Activated T-cell treated with anti-CD3 and anti-CD28 coated beads, Interleukin-2, amount 50 U/mL, for 4 hours (primary cell): Measurements from ENCODE around the gene BBS10. TPM values are rescaled to one million over a fixed set of nuclear protein-coding genes. Genes with fewer than 3 reads are reported as not detected.
A peak's percentile ranks its signal among the peaks of the same experiment; 100 is the strongest.
"Not testable (repeated sequence)": the region's sequence is repeated elsewhere in the genome, so short reads cannot be mapped to it uniquely, and the experiment has no call there.

Experiments used
- ATAC-seq, 2 donors: fragments of 200-7000 bp; cut with Tn5 transposase; one replicate each; pipeline ENCODE4 v1.10.0; 2021
- DNase-seq: peaks from one replicate; pipeline ENCODE4 v3.0.0-alpha.2; 2020
- H3K27me3 Mint-ChIP-seq: one replicate; pipeline ENCODE4 v1.8.0; 2021; ENCODE audit warnings: low read depth, mixed read lengths
- H3K36me3 Mint-ChIP-seq: one replicate; pipeline ENCODE4 v1.8.0; 2022; ENCODE audit warnings: mixed read lengths; ENCODE audit not compliant: insufficient read depth
- H3K4me1 Mint-ChIP-seq: one replicate; pipeline ENCODE4 v1.8.0; 2021; ENCODE audit warnings: low read depth, mixed read lengths
- H3K4me3 Mint-ChIP-seq: one replicate; pipeline ENCODE4 v1.8.0; 2021; ENCODE audit warnings: mild to moderate bottlenecking, moderate library complexity, mixed read lengths
- H3K9me3 Mint-ChIP-seq: one replicate; pipeline ENCODE4 v1.8.0; 2021; ENCODE audit warnings: mixed read lengths
- total RNA-seq, 3 donors: library from RNA; stranded (reverse); gene quantifications; one replicate each; pipeline ENCODE4 v1.2.1, GENCODE V29; 2021

Gene BBS10
- total RNA-seq, 3 donors from 2014 or later, result 3.3 to 4.1 (median 3.9) TPM

DNA sequence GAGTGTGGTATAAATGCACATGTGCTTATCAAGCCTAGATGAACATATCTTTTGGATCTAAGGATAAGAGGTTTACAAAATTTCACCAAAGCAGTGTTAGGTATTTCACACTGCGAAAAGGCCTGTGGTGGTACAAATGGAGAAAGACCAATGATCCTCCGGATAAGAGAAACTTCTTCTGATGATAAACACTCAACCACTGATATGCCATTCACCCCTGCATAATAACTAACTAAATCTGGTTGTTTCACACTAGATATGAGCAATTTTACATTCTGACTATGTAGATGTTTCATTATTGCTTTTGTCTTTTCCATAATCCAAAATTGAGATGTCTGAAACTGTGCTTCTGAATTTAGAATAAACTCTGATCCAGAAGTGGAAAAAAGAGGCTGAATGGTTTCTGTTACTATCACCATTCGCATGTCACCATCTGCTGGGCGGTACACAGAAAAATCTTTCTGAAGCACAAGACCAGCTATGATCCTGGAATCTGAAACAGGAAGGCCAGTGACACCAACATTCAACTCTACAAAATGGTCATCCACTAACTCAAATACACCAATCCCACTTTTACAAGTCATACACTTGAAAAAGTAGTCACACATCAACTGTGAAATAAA, 1.3 kb downstream of the BBS10 start:
- Mint-ChIP-seq H3K9me3 (no peaks in the 10 kb centered on the region), H3K4me3 (peak overlapping the region; percentile 94), H3K36me3 (peaks cover 1% of the 10 kb centered on the region), H3K4me1 (peaks cover 27% of the 10 kb centered on the region), H3K27me3 (no peaks in the 10 kb centered on the region)
- DNase-seq (no peak), ATAC-seq (peak; percentile 36)

DNA sequence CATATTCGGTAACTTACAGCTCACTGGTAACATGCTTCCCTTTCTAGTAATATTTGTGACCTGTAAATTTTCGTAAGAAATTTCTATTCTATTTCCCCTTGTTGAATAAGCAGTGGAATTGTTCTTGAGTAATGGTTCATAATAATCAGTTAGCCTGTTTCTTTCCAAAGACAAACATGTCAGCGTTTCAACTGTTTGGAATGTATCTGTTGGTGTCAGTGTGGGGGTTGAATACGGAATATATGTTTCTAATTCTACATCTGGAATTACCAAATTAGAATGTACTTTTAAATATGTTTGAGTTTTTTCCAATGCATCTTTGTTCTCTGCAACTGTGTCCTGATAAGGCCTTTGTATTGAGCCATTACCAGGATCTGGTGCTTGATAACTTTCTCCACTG, 2.0 kb downstream of the BBS10 start:
- H3K9me3 Mint-ChIP-seq, result no peaks in the 10 kb centered on the region
- H3K4me1 Mint-ChIP-seq, result peaks cover 29% of the 10 kb centered on the region
- no peaks in the 10 kb centered on the region for H3K27me3 Mint-ChIP-seq
- ATAC-seq, result no peak
- no peak for DNase-seq
- H3K36me3 Mint-ChIP-seq, result peaks cover under 1% of the 10 kb centered on the region
- H3K4me3 Mint-ChIP-seq, result no peak overlapping the region

DNA sequence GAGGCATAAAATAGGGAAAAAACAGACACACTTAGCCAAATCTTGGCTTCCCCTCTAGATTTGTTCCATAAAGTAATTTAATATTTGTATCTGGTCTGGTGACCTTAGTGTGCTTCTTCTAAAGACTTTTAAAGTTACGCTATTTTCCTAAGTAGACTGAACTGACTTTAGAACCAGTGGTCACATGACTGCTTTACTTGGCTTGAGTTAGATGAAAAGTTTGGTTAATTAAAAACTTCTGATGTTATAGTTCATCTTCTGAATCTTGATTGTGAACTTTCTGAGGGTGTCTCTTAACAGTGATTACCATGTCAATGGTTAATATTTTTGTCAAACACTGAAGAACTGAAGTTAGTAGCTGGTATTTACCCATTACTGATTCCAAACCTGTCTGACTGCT, 2.6 kb downstream of the BBS10 start:
- H3K27me3 Mint-ChIP-seq, result no peaks in the 10 kb centered on the region
- H3K4me1 Mint-ChIP-seq, result peaks cover 29% of the 10 kb centered on the region
- no peak for ATAC-seq
- no peak overlapping the region for H3K4me3 Mint-ChIP-seq
- DNase-seq, result no peak
- H3K36me3 Mint-ChIP-seq, result no peaks in the 10 kb centered on the region
- no peaks in the 10 kb centered on the region for H3K9me3 Mint-ChIP-seq

DNA sequence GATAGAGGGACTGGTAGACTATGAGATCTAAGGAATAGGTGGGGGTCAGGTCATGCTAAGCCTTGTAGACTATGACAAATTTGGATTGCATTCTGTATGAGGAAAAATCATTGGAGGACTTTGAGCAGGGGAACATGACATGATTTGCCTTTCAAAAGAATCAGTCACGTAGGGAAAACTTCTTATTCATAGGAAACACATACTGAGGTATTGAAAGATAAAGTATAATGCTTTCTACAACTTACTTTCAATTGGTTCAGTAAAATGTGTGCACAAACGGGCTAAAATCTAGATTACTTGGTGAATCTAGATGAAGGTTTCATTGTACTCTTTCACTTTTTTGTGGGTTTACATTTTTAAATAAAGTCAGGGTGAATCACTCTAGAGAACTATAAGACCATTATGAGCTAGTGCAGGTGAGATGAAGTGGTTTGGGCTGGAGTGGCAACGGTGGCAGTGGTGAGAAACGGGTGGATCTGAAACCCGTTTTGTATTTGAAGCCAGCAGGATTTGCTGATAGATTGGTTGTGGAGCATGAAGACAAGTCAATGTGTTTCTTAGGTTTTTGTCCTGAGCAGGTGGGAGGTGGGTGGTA, 6.7 kb downstream of the BBS10 start:
- Mint-ChIP-seq H3K36me3 (no peaks in the 10 kb centered on the region), H3K27me3 (no peaks in the 10 kb centered on the region), H3K4me1 (peaks cover 8% of the 10 kb centered on the region), H3K9me3 (no peaks in the 10 kb centered on the region), H3K4me3 (no peak overlapping the region)
- DNase-seq, result no peak
- peak in 1 of 2 donors; percentile 46 for ATAC-seq

DNA sequence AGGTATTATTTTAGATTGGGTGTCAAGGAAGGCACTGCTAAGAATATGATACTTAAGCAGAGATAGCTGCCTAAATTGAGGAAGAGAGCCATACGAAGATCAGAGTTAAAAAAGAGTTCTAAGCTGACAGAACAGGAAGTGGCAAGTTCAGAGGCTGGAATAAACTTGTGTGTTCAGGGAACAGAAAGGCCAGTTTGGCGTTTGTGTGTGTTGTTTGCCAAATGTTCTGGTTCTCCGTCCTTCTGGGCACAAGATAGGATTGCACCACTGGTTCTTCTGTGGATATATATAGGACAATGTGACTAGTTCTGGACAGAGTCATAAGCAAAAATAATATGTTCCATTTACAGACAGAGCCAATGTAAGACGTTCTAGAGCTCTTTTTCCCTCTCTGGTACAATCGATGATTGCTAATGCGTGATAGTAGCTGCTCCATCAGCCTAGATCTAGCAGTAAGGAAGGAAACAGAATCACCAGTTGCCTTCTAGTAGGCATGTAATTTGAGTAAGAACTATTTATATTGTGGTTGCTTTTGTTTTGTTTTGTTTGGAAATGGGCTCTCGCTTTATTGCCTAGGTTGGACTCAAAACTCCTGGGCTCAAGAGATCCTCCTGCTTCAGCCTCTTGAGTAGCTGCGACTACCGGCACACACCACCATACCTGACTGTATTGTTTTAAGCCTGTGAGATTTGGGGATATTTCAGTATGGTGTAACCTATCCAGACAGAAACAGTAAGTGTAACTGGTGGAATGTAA, 7.4 kb downstream of the BBS10 start:
- Mint-ChIP-seq H3K4me3 (no peak overlapping the region), H3K36me3 (no peaks in the 10 kb centered on the region), H3K27me3 (no peaks in the 10 kb centered on the region), H3K9me3 (no peaks in the 10 kb centered on the region), H3K4me1 (peaks cover 3% of the 10 kb centered on the region)
- no peak for ATAC-seq
- DNase-seq, result no peak

DNA sequence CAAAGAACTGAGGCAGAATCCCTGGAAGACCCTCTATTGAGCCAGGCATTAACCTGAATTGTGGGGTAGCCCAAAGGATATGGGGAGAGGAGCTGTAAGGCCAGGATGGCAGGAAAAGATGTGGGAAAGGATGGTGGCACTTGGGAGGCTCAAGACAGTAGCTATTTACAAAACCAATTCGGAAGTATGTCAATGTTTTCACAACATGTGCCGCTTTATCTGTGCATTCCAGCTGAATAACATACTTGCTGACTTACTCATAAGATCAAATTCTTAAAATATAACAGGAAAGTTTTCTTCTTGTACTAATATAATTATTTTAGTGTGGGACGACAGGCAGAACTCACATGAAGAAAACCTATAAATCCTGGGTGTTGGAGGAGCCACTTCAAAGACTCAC, 10.6 kb downstream of the BBS10 start:
- no peak for DNase-seq
- Mint-ChIP-seq H3K4me3 (no peak overlapping the region), H3K27me3 (peaks cover 9% of the 10 kb centered on the region), H3K9me3 (no peaks in the 10 kb centered on the region), H3K4me1 (peaks cover 3% of the 10 kb centered on the region), H3K36me3 (no peaks in the 10 kb centered on the region)
- ATAC-seq, result no peak

DNA sequence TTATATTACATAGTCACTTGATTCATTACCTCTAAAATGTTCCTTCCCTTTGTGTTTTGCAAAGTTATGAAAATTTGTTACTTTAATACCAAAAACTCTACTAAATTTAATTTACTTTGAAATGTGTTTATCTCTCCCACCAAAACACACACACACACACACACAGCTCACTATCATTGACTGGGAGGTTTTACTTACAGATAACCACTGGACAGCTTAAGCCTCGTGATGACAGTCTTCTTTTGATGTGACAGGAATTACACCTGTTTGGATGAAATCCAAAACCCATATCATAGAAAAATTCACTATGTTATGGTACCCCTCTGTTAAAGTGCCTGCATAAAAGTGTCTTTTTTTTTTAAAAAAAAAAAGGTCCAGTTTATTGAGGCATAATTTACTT, 15.6 kb downstream of the BBS10 start:
- no peaks in the 10 kb centered on the region for H3K9me3 Mint-ChIP-seq
- H3K4me1 Mint-ChIP-seq, result no peaks in the 10 kb centered on the region
- DNase-seq (no peak), ATAC-seq (no peak)
- H3K36me3 Mint-ChIP-seq, result peaks cover 2% of the 10 kb centered on the region
- H3K27me3 Mint-ChIP-seq, result peaks cover 15% of the 10 kb centered on the region
- no peak overlapping the region for H3K4me3 Mint-ChIP-seq

DNA sequence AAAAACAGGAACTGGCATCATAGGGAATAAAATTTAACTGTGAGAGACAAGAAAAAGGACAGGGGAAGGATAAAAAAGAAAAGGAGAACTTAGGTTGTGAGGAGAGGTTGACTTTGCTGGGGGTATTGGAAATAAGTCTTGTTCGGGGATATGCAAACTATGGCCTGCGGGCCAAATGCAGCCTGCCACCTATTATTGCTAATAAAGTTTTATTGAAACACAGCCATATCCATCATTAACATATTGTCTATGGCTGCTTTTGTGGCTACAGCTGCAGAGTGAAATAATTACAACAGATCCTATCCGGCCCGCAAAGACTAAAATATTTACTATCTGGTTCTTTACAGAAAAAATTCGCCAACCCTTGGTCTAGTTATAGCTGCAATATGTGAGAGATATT, 18.6 kb downstream of the BBS10 start:
- Mint-ChIP-seq H3K4me3 (no peak overlapping the region), H3K9me3 (no peaks in the 10 kb centered on the region), H3K4me1 (no peaks in the 10 kb centered on the region), H3K36me3 (peaks cover 2% of the 10 kb centered on the region), H3K27me3 (peaks cover 20% of the 10 kb centered on the region)
- DNase-seq, result no peak
- ATAC-seq, result no peak

DNA sequence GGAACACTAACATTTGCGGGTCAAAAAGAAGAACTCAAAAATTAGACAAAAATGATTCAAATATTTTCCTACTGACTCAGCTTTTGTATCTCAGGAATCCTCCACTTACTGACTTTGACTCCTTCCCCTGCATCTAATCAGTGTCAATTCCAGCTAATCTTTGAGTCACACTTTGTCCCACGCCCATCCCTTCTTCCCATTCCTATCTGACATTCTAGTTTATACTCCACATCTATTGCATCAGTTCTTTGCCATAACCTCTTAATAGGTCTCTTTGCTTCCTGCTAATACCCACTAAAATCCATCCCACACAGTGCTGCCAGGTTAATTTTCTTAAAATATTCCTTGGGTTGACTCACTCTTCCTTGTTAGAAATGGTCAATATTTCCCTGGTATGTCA, 19.1 kb downstream of the BBS10 start:
- ATAC-seq (no peak), DNase-seq (no peak)
- Mint-ChIP-seq H3K36me3 (peaks cover 2% of the 10 kb centered on the region), H3K4me3 (no peak overlapping the region), H3K9me3 (no peaks in the 10 kb centered on the region), H3K4me1 (no peaks in the 10 kb centered on the region), H3K27me3 (peaks cover 18% of the 10 kb centered on the region)

DNA sequence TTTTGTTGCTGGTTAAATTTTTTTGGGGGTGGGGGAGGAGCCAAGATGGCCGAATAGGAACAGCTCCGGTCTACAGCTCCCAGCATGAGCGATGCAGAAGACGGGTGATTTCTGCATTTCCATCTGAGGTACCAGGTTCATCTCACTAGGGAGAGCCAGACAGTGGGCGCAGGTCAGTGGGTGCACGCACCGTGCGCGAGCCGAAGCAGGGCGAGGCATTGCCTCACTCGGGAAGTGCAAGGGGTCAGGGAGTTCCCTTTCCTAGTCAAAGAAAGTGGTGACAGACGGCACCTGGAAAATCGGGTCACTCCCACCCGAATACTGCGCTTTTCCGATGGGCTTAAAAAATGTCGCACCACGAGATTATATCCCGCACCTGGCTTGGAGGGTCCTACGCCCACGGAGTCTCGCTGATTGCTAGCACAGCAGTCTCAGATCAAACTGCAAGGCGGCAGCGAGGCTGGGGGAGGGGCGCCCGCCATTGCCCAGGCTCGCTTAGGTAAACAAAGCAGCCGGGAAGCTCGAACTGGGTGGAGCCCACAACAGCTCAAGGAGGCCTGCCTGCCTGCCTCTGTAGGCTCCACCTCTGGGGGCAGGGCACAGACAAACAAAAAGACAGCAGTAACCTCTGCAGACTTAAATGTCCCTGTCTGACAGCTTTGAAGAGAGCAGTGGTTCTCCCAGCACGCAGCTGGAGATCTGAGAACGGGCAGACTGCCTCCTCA, 28.5 kb downstream of the BBS10 start:
- not testable (repeated sequence) for DNase-seq, ATAC-seq, H3K4me3 Mint-ChIP-seq, H3K4me1 Mint-ChIP-seq, H3K36me3 Mint-ChIP-seq, H3K9me3 Mint-ChIP-seq
- peaks cover 21% of the 10 kb centered on the region for H3K27me3 Mint-ChIP-seq

DNA sequence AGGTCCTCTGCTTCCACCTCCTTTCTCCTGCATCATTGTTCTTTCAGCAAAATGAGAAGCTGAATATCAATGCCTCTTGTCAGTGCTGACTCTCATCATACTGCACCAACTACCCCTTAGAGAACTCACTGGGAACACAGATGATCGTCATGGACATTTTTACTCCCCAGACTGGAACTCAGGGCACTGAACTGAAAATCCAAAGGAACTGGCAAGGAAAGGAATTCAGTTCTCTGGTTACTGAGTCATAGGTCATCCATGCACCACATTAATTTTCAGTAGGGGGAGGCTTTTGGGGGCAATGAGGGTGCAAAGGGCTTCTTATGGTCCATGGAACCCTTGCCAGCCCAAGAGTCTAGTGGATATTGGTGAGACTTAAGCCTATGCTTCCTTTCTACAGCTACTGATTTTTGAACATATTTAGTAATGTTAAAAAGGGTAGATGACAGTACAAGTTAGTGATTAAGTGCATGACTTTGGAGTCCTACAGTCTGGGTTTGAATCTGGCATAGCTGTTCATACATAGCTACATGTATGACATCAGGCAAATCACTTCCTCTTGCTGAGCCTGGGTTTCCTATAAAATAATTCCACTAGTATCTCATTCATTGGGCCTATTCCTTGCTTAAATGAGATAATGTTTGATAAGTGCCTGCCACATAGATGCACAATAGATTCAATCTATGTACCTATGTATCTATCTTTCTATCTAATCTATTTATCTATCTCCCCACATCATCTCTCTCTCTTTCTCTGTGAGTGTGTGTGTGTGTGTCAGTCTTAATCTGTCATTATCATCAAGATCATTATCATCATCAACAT, 29.2 kb downstream of the BBS10 start:
- H3K9me3 Mint-ChIP-seq, result no peaks in the 10 kb centered on the region
- no peak overlapping the region for H3K4me3 Mint-ChIP-seq
- H3K27me3 Mint-ChIP-seq, result peaks cover 21% of the 10 kb centered on the region
- ATAC-seq (no peak), DNase-seq (no peak)
- no peaks in the 10 kb centered on the region for H3K36me3 Mint-ChIP-seq
- no peaks in the 10 kb centered on the region for H3K4me1 Mint-ChIP-seq

DNA sequence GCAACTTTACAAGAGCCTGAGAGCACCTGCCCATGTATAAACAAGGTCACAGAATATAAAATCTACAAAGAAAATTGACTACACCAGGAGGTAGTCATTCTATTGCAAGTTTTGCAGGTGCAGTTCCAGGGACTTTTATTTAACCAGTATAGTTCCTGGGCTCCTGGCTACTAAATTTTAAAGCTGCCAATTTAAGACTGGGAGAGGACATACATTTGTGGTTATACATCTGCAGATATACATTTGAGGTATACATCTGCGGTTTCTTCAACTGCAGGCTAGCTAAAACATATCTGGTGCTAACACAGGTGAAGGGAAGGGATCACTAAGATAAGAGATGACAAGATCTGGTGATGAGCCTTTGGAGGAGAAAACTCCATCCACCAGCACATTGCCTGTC, 30.2 kb downstream of the BBS10 start:
- H3K4me1 Mint-ChIP-seq, result no peaks in the 10 kb centered on the region
- ATAC-seq (no peak), DNase-seq (no peak)
- H3K4me3 Mint-ChIP-seq, result no peak overlapping the region
- H3K27me3 Mint-ChIP-seq, result peaks cover 27% of the 10 kb centered on the region
- no peaks in the 10 kb centered on the region for H3K9me3 Mint-ChIP-seq
- H3K36me3 Mint-ChIP-seq, result no peaks in the 10 kb centered on the region

DNA sequence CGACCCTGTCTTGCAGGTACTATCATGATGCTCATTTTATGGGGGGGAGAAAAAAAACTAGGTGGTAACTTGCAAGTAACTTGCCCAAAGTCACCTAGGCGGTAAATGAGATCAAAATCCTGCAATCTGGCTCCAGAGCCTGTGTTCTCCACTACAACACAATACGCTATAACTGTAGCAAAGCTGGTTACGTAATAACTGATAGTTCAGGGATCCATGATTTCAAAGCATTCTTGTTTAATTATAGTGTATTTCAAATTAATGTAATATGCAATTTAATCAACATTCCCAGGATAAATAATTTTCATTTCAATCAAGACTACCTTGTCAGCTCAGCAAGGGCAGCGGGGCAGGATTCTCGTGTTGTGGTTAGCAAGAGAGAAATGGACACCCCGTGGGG, 31.7 kb downstream of the BBS10 start:
- no peak overlapping the region for H3K4me3 Mint-ChIP-seq
- peaks cover 27% of the 10 kb centered on the region for H3K27me3 Mint-ChIP-seq
- H3K4me1 Mint-ChIP-seq, result no peaks in the 10 kb centered on the region
- DNase-seq (no peak), ATAC-seq (no peak)
- no peaks in the 10 kb centered on the region for H3K36me3 Mint-ChIP-seq
- no peaks in the 10 kb centered on the region for H3K9me3 Mint-ChIP-seq

DNA sequence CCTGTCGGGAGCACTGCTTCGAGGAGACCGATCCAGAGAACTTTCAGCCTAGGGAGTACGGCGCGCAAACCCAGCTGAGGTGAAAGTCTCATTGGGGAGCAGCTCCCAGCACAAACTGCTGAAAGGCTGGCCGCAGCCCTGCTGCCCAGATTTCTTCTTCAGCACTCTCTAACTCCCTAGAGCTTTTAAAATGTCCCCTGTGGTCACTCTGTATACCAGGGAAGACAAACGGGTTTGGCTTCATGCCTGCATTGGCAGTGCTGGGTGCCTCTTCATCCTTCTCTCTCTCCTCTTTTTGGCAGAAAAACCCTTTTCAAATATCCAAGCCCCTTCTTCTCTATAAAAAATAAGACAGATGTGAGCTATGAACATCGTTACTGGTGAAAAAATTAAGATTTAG, 34.9 kb downstream of the BBS10 start:
- H3K4me3 Mint-ChIP-seq, result no peak overlapping the region
- H3K9me3 Mint-ChIP-seq, result no peaks in the 10 kb centered on the region
- DNase-seq (no peak), ATAC-seq (no peak)
- peaks cover 18% of the 10 kb centered on the region for H3K27me3 Mint-ChIP-seq
- H3K36me3 Mint-ChIP-seq, result no peaks in the 10 kb centered on the region
- H3K4me1 Mint-ChIP-seq, result no peaks in the 10 kb centered on the region
